ENCODE measurements around the gene EDIL3.

- TF ChIP-seq POLR2AphosphoS5 (IDR thresholded peaks at IDR 0.05; ENCODE audit: low read depth, low read length) (no peak), TAF1 (IDR thresholded peaks at IDR 0.05; ENCODE audit: borderline replicate concordance, insufficient read depth, low read length) (no peak), REST (IDR thresholded peaks at IDR 0.05; ENCODE audit: insufficient read depth in 1 of 2, low read depth in 2 of 2, low read length in 2 of 2) (no peak)
Observed at GRCh38 chr5:84372066-84372695, 12.5 kb downstream of the EDIL3 start.

Measured in PFSK-1 (cell line).